ENCODE data around the gene NKX1-1. TPM values are rescaled to one million over a fixed set of nuclear protein-coding genes. Genes with fewer than 3 reads are reported as not detected.

NKX1-1 gene
- total RNA-seq, 2 donors from 2014 or later: not detected

- Mint-ChIP-seq H3K4me3 (no peak overlapping the region), H3K4me1 (ENCODE audit: low read depth in 2 of 2) (no peaks in the 10 kb centered on the region), H3K27me3 (peaks cover 22 to 25% of the 10 kb centered on the region in 2 donors), H3K27ac (no peak overlapping the region), H3K9me3 (no peaks in the 10 kb centered on the region), H3K36me3 (no peaks in the 10 kb centered on the region)
- ATAC-seq (no peak), DNase-seq (ENCODE audit: low spot score) (no peak)
These were observed 2.4 kb downstream of the NKX1-1 start for GRCh38 chr4:1403591-1404572.

GRCh38 chr4:1403177-1403583 lies 3.1 kb downstream of the NKX1-1 start:
- Mint-ChIP-seq H3K36me3 (no peaks in the 10 kb centered on the region), H3K4me1 (ENCODE audit: low read depth in 2 of 2) (no peaks in the 10 kb centered on the region), H3K27me3 (peaks cover 15 to 20% of the 10 kb centered on the region in 2 donors), H3K4me3 (no peak overlapping the region), H3K27ac (no peak overlapping the region), H3K9me3 (no peaks in the 10 kb centered on the region)
- ATAC-seq (no peak), DNase-seq (ENCODE audit: low spot score) (no peak)

- Mint-ChIP-seq H3K27ac (no peak overlapping the region), H3K4me3 (no peak overlapping the region), H3K4me1 (ENCODE audit: low read depth in 2 of 2) (no peaks in the 10 kb centered on the region), H3K27me3 (peaks cover 12 to 16% of the 10 kb centered on the region in 2 donors), H3K9me3 (no peaks in the 10 kb centered on the region), H3K36me3 (no peaks in the 10 kb centered on the region)
- DNase-seq (ENCODE audit: low spot score): no peak
- no peak for ATAC-seq
These were observed 3.6 kb downstream of the NKX1-1 start for GRCh38 chr4:1402516-1403091.

- peaks cover 7 to 12% of the 10 kb centered on the region in 2 donors for H3K27me3 Mint-ChIP-seq
- no peaks in the 10 kb centered on the region for H3K9me3 Mint-ChIP-seq
- H3K27ac Mint-ChIP-seq: no peak overlapping the region
- no peaks in the 10 kb centered on the region for H3K4me1 Mint-ChIP-seq (ENCODE audit: low read depth in 2 of 2)
- no peak overlapping the region for H3K4me3 Mint-ChIP-seq
- no peak for ATAC-seq
- no peak for DNase-seq (ENCODE audit: low spot score)
- no peaks in the 10 kb centered on the region for H3K36me3 Mint-ChIP-seq
These were observed 4.2 kb downstream of the NKX1-1 start for GRCh38 chr4:1402021-1402515.

- Mint-ChIP-seq H3K27me3 (peaks cover 7 to 11% of the 10 kb centered on the region in 2 donors), H3K27ac (no peak overlapping the region), H3K4me3 (no peak overlapping the region), H3K9me3 (no peaks in the 10 kb centered on the region), H3K4me1 (ENCODE audit: low read depth in 2 of 2) (no peaks in the 10 kb centered on the region), H3K36me3 (no peaks in the 10 kb centered on the region)
- DNase-seq (ENCODE audit: low spot score) (no peak), ATAC-seq (no peak)
These were observed 4.7 kb downstream of the NKX1-1 start for GRCh38 chr4:1401409-1402020.

- no peak overlapping the region for H3K4me3 Mint-ChIP-seq
- peaks cover 7 to 11% of the 10 kb centered on the region in 2 donors for H3K27me3 Mint-ChIP-seq
- H3K36me3 Mint-ChIP-seq: no peaks in the 10 kb centered on the region
- H3K4me1 Mint-ChIP-seq (ENCODE audit: low read depth in 2 of 2): no peaks in the 10 kb centered on the region
- ATAC-seq: no peak
- no peaks in the 10 kb centered on the region for H3K9me3 Mint-ChIP-seq
- DNase-seq (ENCODE audit: low spot score): no peak
- H3K27ac Mint-ChIP-seq: no peak overlapping the region
These were observed 5.3 kb downstream of the NKX1-1 start for GRCh38 chr4:1400831-1401408.

- Mint-ChIP-seq H3K9me3 (no peaks in the 10 kb centered on the region), H3K4me1 (ENCODE audit: low read depth in 2 of 2) (peaks cover 0 to 2% of the 10 kb centered on the region in 2 donors), H3K27ac (no peak overlapping the region), H3K36me3 (peaks cover 4% of the 10 kb centered on the region), H3K4me3 (no peak overlapping the region), H3K27me3 (peaks cover 3 to 9% of the 10 kb centered on the region in 2 donors)
- no peak for ATAC-seq
- DNase-seq (ENCODE audit: low spot score): no peak
These were observed 5.9 kb downstream of the NKX1-1 start for GRCh38 chr4:1400191-1400805.

- H3K4me1 Mint-ChIP-seq (ENCODE audit: low read depth in 2 of 2): peaks cover 0 to 2% of the 10 kb centered on the region in 2 donors
- ATAC-seq (no peak), DNase-seq (ENCODE audit: low spot score) (peak; percentile 53)
- no peak overlapping the region for H3K27ac Mint-ChIP-seq
- no peak overlapping the region for H3K4me3 Mint-ChIP-seq
- peaks cover 0 to 8% of the 10 kb centered on the region in 2 donors for H3K27me3 Mint-ChIP-seq
- H3K9me3 Mint-ChIP-seq: no peaks in the 10 kb centered on the region
- peaks cover 4% of the 10 kb centered on the region for H3K36me3 Mint-ChIP-seq
These were observed 6.6 kb downstream of the NKX1-1 start for GRCh38 chr4:1399508-1400190.

GRCh38 chr4:1398681-1399507 lies 7.3 kb downstream of the NKX1-1 start:
- H3K36me3 Mint-ChIP-seq: peaks cover 4% of the 10 kb centered on the region
- no peak for ATAC-seq
- H3K4me1 Mint-ChIP-seq (ENCODE audit: low read depth in 2 of 2): peaks cover 0 to 2% of the 10 kb centered on the region in 2 donors
- DNase-seq (ENCODE audit: low spot score): no peak
- H3K9me3 Mint-ChIP-seq: no peaks in the 10 kb centered on the region
- H3K27ac Mint-ChIP-seq: no peak overlapping the region
- H3K4me3 Mint-ChIP-seq: no peak overlapping the region
- H3K27me3 Mint-ChIP-seq: peaks cover 0 to 7% of the 10 kb centered on the region in 2 donors

- peaks cover 0 to 2% of the 10 kb centered on the region in 2 donors for H3K4me1 Mint-ChIP-seq (ENCODE audit: low read depth in 2 of 2)
- H3K36me3 Mint-ChIP-seq: peaks cover 4% of the 10 kb centered on the region
- ATAC-seq: no peak
- H3K9me3 Mint-ChIP-seq: no peaks in the 10 kb centered on the region
- H3K27ac Mint-ChIP-seq: no peak overlapping the region
- no peak overlapping the region for H3K4me3 Mint-ChIP-seq
- no peak for DNase-seq (ENCODE audit: low spot score)
- peaks cover 0 to 3% of the 10 kb centered on the region in 2 donors for H3K27me3 Mint-ChIP-seq
These were observed 9.3 kb downstream of the NKX1-1 start for GRCh38 chr4:1396806-1397455.

GRCh38 chr4:1395941-1396805 lies 10.1 kb downstream of the NKX1-1 start:
- ATAC-seq: no peak
- Mint-ChIP-seq H3K9me3 (no peaks in the 10 kb centered on the region), H3K4me3 (no peak overlapping the region), H3K27ac (no peak overlapping the region), H3K27me3 (no peaks in the 10 kb centered on the region), H3K4me1 (ENCODE audit: low read depth in 2 of 2) (peaks cover 0 to 2% of the 10 kb centered on the region in 2 donors), H3K36me3 (peaks cover 4% of the 10 kb centered on the region)
- no peak for DNase-seq (ENCODE audit: low spot score)
